ENCODE measurements around the gene HOMER3. TPM values are rescaled to one million over a fixed set of nuclear protein-coding genes. Genes with fewer than 3 reads are reported as not detected.
"Not testable (repeated sequence)": the region's sequence is repeated elsewhere in the genome, so short reads cannot be mapped to it uniquely, and the experiment has no call there.

HOMER3 gene
- total RNA-seq, 1 donor, result 98.4 TPM

DNA sequence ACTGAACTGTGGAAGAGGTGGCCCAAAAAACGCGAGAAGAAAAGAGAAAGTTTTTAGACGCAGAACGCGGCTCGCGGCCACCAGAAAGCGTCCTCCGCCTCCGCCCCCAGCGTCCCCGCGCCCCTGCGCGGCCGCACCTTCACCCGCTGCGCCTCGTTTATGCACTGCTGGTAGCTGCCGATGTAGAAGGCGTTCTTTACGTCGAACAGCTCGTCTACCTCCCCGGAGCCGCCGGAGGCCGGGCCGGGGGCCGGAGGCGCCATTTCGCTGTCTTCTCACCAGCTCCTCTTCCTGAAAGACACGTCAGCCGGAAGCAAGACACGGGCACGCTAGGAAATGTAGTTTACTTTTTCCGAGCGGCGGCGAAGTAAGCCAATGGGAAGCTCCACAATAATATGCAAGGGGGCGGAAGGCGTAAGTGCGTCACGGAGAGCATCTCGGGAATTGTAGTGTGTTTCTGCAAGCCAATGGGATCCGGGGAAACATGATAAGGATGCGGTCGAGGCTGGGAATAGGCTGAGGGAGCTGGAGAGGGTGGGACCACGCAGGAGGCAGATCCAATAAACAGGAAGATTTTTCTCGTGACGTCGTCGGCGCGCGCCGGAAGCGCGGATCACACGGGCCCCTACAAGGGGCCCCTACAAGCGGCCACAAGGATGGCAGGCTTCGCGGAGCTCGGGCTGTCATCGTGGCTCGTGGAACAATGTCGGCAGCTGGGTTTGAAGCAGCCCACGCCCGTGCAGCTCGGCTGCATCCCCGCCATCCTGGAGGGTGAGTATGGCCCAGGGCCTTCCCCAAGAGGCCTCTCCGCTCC, 21.7 kb downstream of the HOMER3 start, which contains the start of the genes COPE and DDX49:
Gene COPE (minus strand): TSS at position 302 of the 814 bp plus-strand sequence. CDS start 39 bp downstream, at position 263.
Gene DDX49 (plus strand): TSS at position 630 of the 814 bp plus-strand sequence. CDS start 27 bp downstream, at position 657.
- Histone ChIP-seq H3K79me2 (ENCODE audit: insufficient read depth, low read length) (peaks cover 73% of the 10 kb centered on the region), H3K27ac (ENCODE audit: low read depth, low read length) (peak within 1 kb of the TSS; percentile 93), H2AFZ (ENCODE audit: low read length) (peak within 1 kb of the TSS; percentile 81), H3K27me3 (ENCODE audit: insufficient read depth, low read length) (no peaks in the 10 kb centered on the region), H3K4me1 (ENCODE audit: insufficient read depth, low read length) (peaks cover 14% of the 10 kb centered on the region), H3K4me3 (ENCODE audit: insufficient read depth, low read length) (peak within 1 kb of the TSS; percentile 86), H4K20me1 (ENCODE audit: insufficient read depth, low read length) (peaks cover 28% of the 10 kb centered on the region), H3K36me3 (ENCODE audit: insufficient read depth, low read length) (peaks cover 28% of the 10 kb centered on the region), H3K9me3 (ENCODE audit: low read depth, low read length) (no peaks in the 10 kb centered on the region), H3K4me2 (ENCODE audit: insufficient read depth, low read length) (peak within 1 kb of the TSS; percentile 93)
- DNase-seq (ENCODE audit: insufficient read length, low spot score, missing footprints), result peak; percentile 100
- TF ChIP-seq, protein P1, sequence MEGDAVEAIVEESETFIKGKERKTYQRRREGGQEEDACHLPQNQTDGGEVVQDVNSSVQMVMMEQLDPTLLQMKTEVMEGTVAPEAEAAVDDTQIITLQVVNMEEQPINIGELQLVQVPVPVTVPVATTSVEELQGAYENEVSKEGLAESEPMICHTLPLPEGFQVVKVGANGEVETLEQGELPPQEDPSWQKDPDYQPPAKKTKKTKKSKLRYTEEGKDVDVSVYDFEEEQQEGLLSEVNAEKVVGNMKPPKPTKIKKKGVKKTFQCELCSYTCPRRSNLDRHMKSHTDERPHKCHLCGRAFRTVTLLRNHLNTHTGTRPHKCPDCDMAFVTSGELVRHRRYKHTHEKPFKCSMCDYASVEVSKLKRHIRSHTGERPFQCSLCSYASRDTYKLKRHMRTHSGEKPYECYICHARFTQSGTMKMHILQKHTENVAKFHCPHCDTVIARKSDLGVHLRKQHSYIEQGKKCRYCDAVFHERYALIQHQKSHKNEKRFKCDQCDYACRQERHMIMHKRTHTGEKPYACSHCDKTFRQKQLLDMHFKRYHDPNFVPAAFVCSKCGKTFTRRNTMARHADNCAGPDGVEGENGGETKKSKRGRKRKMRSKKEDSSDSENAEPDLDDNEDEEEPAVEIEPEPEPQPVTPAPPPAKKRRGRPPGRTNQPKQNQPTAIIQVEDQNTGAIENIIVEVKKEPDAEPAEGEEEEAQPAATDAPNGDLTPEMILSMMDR (IDR thresholded peaks at IDR 0.05; ENCODE audit: extremely low read depth, low read depth, low read length), result no peak

DNA sequence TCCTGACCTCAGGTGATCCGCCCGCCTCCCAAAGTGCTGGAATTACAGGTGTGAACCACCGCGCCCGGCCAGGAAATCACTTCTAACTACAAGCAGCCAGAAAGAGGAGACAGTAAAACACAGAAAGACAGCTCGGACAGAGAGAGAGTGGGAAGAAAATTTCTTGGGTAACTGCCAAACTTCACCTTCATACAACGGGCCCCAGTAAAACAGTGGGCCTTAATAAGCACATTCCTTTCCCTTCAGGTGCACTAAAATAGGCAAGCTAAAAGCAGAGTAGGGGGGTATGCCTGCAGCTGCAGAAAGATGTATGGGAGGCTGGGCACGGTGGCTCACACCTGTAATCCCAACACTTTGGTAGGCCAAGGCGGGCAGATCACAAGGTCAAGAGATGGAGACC, 23.4 kb downstream of the HOMER3 start:
- not testable (repeated sequence) for H3K9me3 ChIP-seq (ENCODE audit: low read depth, low read length); H2AFZ ChIP-seq (ENCODE audit: low read length); DNase-seq (ENCODE audit: insufficient read length, low spot score, missing footprints); H3K27ac ChIP-seq (ENCODE audit: low read depth, low read length); H3K4me3 ChIP-seq (ENCODE audit: insufficient read depth, low read length); H3K27me3 ChIP-seq (ENCODE audit: insufficient read depth, low read length)
- Histone ChIP-seq H3K4me1 (ENCODE audit: insufficient read depth, low read length) (peaks cover 14% of the 10 kb centered on the region), H3K4me2 (ENCODE audit: insufficient read depth, low read length) (peak overlapping the region; percentile 93), H4K20me1 (ENCODE audit: insufficient read depth, low read length) (peaks cover 40% of the 10 kb centered on the region), H3K79me2 (ENCODE audit: insufficient read depth, low read length) (peaks cover 88% of the 10 kb centered on the region), H3K36me3 (ENCODE audit: insufficient read depth, low read length) (peaks cover 24% of the 10 kb centered on the region)

DNA sequence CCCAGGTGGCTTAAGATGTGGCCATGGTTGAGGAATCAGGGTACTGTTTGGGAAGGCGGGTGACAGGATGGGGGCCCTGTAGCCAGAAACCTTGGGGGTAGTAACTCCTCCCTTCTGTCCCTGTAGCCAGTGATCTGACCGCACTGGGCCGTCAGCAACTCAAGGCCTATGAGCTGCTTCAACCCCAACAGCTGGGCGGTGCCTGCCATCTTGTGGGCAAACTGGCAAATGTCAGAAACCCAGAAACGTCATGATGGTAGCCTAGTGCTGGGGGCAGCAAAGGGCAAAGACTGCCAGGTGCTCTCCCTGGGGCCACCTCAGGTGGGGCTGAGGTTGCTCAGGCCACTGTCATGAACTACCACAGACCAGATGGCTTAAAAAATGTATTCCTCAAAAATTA, 25.4 kb downstream of the HOMER3 start:
- H3K27ac ChIP-seq (ENCODE audit: low read depth, low read length), result no peak overlapping the region
- peaks cover 47% of the 10 kb centered on the region for H4K20me1 ChIP-seq (ENCODE audit: insufficient read depth, low read length)
- no peak overlapping the region for H2AFZ ChIP-seq (ENCODE audit: low read length)
- DNase-seq (ENCODE audit: insufficient read length, low spot score, missing footprints), result peak; percentile 95
- H3K27me3 ChIP-seq (ENCODE audit: insufficient read depth, low read length), result no peaks in the 10 kb centered on the region
- no peak overlapping the region for H3K4me2 ChIP-seq (ENCODE audit: insufficient read depth, low read length)
- H3K4me1 ChIP-seq (ENCODE audit: insufficient read depth, low read length), result peaks cover 13% of the 10 kb centered on the region
- peaks cover 22% of the 10 kb centered on the region for H3K36me3 ChIP-seq (ENCODE audit: insufficient read depth, low read length)
- H3K4me3 ChIP-seq (ENCODE audit: insufficient read depth, low read length), result no peak overlapping the region
- H3K9me3 ChIP-seq (ENCODE audit: low read depth, low read length), result no peaks in the 10 kb centered on the region
- TF ChIP-seq, protein P1 (IDR thresholded peaks at IDR 0.05; ENCODE audit: extremely low read depth, low read depth, low read length), result peak; percentile 44
- H3K79me2 ChIP-seq (ENCODE audit: insufficient read depth, low read length), result peaks cover 84% of the 10 kb centered on the region

DNA sequence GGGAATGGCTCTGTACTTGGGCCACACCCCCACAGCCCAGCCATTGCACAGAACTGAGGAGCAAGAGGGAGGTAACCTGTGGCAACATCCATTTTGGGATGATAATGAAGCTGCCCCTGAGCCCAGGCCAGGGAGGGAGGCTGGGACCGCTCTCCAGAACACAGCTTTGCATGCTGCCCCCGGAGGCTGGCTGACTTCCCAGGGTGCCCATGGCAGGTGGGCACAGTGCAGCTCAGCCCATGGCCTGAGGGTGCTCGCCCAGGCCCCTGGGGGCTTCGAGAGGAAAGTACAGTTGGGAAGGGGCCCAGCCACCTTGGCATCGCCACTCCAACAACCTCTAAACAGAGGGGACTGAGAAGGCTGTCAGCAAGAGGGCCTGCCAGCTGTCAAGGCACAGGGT, 27.6 kb downstream of the HOMER3 start:
- Histone ChIP-seq H3K4me2 (ENCODE audit: insufficient read depth, low read length) (no peak overlapping the region), H3K27me3 (ENCODE audit: insufficient read depth, low read length) (no peaks in the 10 kb centered on the region), H3K79me2 (ENCODE audit: insufficient read depth, low read length) (peaks cover 72% of the 10 kb centered on the region), H3K4me1 (ENCODE audit: insufficient read depth, low read length) (peaks cover 4% of the 10 kb centered on the region), H3K4me3 (ENCODE audit: insufficient read depth, low read length) (no peak overlapping the region), H2AFZ (ENCODE audit: low read length) (no peak overlapping the region), H4K20me1 (ENCODE audit: insufficient read depth, low read length) (peaks cover 37% of the 10 kb centered on the region), H3K36me3 (ENCODE audit: insufficient read depth, low read length) (peaks cover 39% of the 10 kb centered on the region), H3K27ac (ENCODE audit: low read depth, low read length) (no peak overlapping the region), H3K9me3 (ENCODE audit: low read depth, low read length) (no peaks in the 10 kb centered on the region)
- TF ChIP-seq, protein P1 (IDR thresholded peaks at IDR 0.05; ENCODE audit: extremely low read depth, low read depth, low read length), result no peak
- DNase-seq (ENCODE audit: insufficient read length, low spot score, missing footprints), result no peak
